Breast epithelium (tissue), 3 donors: ENCODE data around the gene PLPP1.

ENCODE experiments used
- POLR2A ChIP-seq: fragments of 450-650 bp; IDR thresholded peaks from one replicate; pipeline ENCODE4 v1.6.1; 2016; ENCODE audit warnings: antibody characterized with exemption, mild to moderate bottlenecking, moderate library complexity
- TF ChIP-seq, protein P1 (sequence below), 3 donors: fragments of 450-650 bp; IDR thresholded peaks; one replicate each; pipeline ENCODE4 v1.5.1; 2016 to 2017; ENCODE audit warnings: antibody characterized with exemption in 3 of 3, mild to moderate bottlenecking in 3 of 3, moderate library complexity in 3 of 3

DNA sequence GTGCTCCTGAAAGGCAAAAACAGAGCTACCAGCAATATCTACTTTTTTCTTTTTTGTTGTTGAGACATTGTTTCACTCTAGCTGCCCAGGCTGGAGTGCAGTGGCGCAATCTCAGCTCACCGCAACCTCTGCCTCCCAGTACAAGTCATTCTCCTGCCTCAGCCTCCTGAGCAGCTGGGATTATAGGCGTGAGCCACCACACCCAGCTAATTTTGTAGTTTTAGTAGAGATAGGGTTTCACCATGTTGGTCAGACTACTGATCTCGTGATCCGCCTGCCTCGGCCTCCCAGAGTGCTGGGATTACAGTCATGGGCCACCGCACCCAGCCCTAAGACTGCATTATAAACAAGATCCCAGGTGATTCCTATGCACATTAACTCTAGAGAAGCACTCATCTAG is 17.0 kb downstream of the PLPP1 start:
- TF ChIP-seq POLR2A: no peak
- TF ChIP-seq, protein P1, sequence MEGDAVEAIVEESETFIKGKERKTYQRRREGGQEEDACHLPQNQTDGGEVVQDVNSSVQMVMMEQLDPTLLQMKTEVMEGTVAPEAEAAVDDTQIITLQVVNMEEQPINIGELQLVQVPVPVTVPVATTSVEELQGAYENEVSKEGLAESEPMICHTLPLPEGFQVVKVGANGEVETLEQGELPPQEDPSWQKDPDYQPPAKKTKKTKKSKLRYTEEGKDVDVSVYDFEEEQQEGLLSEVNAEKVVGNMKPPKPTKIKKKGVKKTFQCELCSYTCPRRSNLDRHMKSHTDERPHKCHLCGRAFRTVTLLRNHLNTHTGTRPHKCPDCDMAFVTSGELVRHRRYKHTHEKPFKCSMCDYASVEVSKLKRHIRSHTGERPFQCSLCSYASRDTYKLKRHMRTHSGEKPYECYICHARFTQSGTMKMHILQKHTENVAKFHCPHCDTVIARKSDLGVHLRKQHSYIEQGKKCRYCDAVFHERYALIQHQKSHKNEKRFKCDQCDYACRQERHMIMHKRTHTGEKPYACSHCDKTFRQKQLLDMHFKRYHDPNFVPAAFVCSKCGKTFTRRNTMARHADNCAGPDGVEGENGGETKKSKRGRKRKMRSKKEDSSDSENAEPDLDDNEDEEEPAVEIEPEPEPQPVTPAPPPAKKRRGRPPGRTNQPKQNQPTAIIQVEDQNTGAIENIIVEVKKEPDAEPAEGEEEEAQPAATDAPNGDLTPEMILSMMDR (IDR thresholded peaks at IDR 0.05): no peak
